OCI-LY3 (cell line): ENCODE data around the gene OBSCN.

Source experiments
- H2AFZ ChIP-seq: fragments of 200-600, 300-600 bp; shearing (Covaris generic); 2 replicates; pipeline ENCODE4 v1.6.0; 2014; ENCODE audit warnings: antibody characterized with exemption, low read depth, low read length
- H3K27ac ChIP-seq: fragments of 200-600, 300-600 bp; sonication (generic); 2 replicates; pipeline ENCODE4 v1.5.1; 2014; ENCODE audit warnings: mild to moderate bottlenecking, low read length, moderate library complexity, mixed read lengths
- H3K27me3 ChIP-seq: fragments of 200-600, 300-600 bp; sonication (generic); 2 replicates; pipeline ENCODE4 v1.6.1; 2014; ENCODE audit warnings: low read depth, low read length, mixed read lengths
- H3K36me3 ChIP-seq: fragments of 200-600, 300-600 bp; sonication (generic); replicated peaks from 2 replicates; pipeline ENCODE3; 2014; ENCODE audit warnings: low read depth, low read length, mixed read lengths
- H3K4me1 ChIP-seq: fragments of 300-600, 200-600 bp; sonication (generic); 2 replicates; pipeline ENCODE4 v1.6.1; 2014; ENCODE audit warnings: low read length, mixed read lengths
- H3K4me2 ChIP-seq: fragments of 200-600, 300-600 bp; sonication (generic); 2 replicates; pipeline ENCODE4 v1.6.1; 2014; ENCODE audit warnings: low read length, mixed read lengths
- H3K4me3 ChIP-seq: fragments of 300-600, 200-600 bp; sonication (generic); 2 replicates; pipeline ENCODE4 v1.5.1; 2014; ENCODE audit warnings: antibody characterized with exemption, mild to moderate bottlenecking, low read length, moderate library complexity
- H3K79me2 ChIP-seq: fragments of 300-600, 200-600 bp; shearing (Covaris generic); 2 replicates; pipeline ENCODE4 v1.6.1; 2014; ENCODE audit warnings: mild to moderate bottlenecking, low read length, mixed read lengths
- H3K9ac ChIP-seq: fragments of 300-600, 200-600 bp; shearing (Covaris generic); 2 replicates; pipeline ENCODE4 v1.6.0; 2014; ENCODE audit warnings: mild to moderate bottlenecking, low read length, moderate library complexity
- H3K9me3 ChIP-seq: fragments of 200-600, 300-600 bp; shearing (Covaris generic); 2 replicates; pipeline ENCODE4 v1.6.1; 2014; ENCODE audit warnings: low read length, mixed read lengths; ENCODE audit not compliant: insufficient read depth
- H4K20me1 ChIP-seq: fragments of 200-600, 300-600 bp; sonication (generic); 2 replicates; pipeline ENCODE4 v1.6.1; 2016; ENCODE audit warnings: low read length, mixed read lengths; ENCODE audit not compliant: insufficient read depth
- EZH2phosphoT487 ChIP-seq: fragments of 200-600 bp; shearing (Covaris generic); IDR thresholded peaks from 2 replicates; pipeline ENCODE4 v1.6.1; 2018; ENCODE audit warnings: antibody characterized with exemption, mixed run types, low read depth
- TF ChIP-seq, protein P1 (sequence below): fragments of 200-600, 300-600 bp; sonication (generic); IDR thresholded peaks from 2 replicates; pipeline ENCODE4 v1.5.1; 2014; ENCODE audit warnings: antibody characterized with exemption, low read length, low read depth

The OBSCN gene

DNA sequence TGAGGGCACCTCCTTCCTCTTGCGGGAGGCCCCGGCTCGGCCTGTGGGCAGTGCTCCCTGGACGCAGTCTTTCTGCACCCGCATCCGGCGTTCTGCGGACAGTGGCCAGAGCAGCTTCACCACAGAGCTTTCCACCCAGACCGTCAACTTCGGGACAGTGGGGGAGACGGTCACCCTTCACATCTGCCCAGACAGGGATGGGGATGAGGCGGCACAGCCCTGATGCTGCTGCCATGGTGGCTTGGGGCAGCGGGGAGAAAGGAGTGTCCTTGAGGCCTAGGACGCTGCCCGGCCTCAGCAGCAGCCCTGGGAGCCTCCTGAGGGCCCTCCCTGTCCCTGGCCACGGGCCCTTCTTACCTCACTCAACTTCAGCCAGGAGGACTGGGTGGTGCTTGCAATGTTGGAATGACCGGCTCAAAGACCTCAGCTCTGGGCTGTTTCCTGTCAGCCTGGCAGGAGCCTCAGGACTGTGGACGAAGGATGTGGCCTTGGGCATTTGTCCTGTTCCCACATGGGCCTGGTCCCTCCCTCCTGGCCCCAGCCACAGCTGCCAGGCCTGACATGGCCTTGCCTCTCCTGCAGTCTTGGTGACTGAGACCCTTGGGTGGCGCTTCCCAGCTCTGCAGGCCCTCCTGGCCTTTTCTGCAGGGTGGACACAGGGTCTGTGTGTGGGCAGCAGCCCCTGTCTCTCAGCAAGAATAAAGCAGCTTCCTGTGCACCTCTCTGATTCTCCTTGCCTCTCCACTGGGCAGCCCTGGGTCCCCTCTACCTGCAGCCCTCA lies 152.9 kb downstream of the OBSCN start:
- H4K20me1 ChIP-seq, result no peaks in the 10 kb centered on the region
- H3K4me2 ChIP-seq, result no peak overlapping the region
- no peaks in the 10 kb centered on the region for H3K27me3 ChIP-seq
- TF ChIP-seq, protein P1, sequence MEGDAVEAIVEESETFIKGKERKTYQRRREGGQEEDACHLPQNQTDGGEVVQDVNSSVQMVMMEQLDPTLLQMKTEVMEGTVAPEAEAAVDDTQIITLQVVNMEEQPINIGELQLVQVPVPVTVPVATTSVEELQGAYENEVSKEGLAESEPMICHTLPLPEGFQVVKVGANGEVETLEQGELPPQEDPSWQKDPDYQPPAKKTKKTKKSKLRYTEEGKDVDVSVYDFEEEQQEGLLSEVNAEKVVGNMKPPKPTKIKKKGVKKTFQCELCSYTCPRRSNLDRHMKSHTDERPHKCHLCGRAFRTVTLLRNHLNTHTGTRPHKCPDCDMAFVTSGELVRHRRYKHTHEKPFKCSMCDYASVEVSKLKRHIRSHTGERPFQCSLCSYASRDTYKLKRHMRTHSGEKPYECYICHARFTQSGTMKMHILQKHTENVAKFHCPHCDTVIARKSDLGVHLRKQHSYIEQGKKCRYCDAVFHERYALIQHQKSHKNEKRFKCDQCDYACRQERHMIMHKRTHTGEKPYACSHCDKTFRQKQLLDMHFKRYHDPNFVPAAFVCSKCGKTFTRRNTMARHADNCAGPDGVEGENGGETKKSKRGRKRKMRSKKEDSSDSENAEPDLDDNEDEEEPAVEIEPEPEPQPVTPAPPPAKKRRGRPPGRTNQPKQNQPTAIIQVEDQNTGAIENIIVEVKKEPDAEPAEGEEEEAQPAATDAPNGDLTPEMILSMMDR, result no peak
- TF ChIP-seq EZH2phosphoT487, result no peak
- no peak overlapping the region for H3K27ac ChIP-seq
- no peaks in the 10 kb centered on the region for H3K79me2 ChIP-seq
- no peaks in the 10 kb centered on the region for H3K9me3 ChIP-seq
- H3K36me3 ChIP-seq, result no peaks in the 10 kb centered on the region
- no peak overlapping the region for H2AFZ ChIP-seq
- H3K4me3 ChIP-seq, result no peak overlapping the region
- no peaks in the 10 kb centered on the region for H3K4me1 ChIP-seq
- no peak overlapping the region for H3K9ac ChIP-seq

GRCh38 chr1:228361314-228362140 lies 153.7 kb downstream of the OBSCN start:
- H3K4me3 ChIP-seq, result no peak overlapping the region
- no peak overlapping the region for H3K9ac ChIP-seq
- H3K4me1 ChIP-seq, result no peaks in the 10 kb centered on the region
- no peaks in the 10 kb centered on the region for H3K27me3 ChIP-seq
- no peaks in the 10 kb centered on the region for H3K36me3 ChIP-seq
- no peak overlapping the region for H3K4me2 ChIP-seq
- no peaks in the 10 kb centered on the region for H3K79me2 ChIP-seq
- H2AFZ ChIP-seq, result no peak overlapping the region
- TF ChIP-seq, protein P1, result no peak
- no peak for TF ChIP-seq EZH2phosphoT487
- no peaks in the 10 kb centered on the region for H3K9me3 ChIP-seq
- H4K20me1 ChIP-seq, result no peaks in the 10 kb centered on the region
- no peak overlapping the region for H3K27ac ChIP-seq

- H3K27ac ChIP-seq, result no peak overlapping the region
- TF ChIP-seq, protein P1, result no peak
- TF ChIP-seq EZH2phosphoT487, result no peak
- no peaks in the 10 kb centered on the region for H3K79me2 ChIP-seq
- H4K20me1 ChIP-seq, result no peaks in the 10 kb centered on the region
- H3K9me3 ChIP-seq, result no peaks in the 10 kb centered on the region
- no peak overlapping the region for H3K9ac ChIP-seq
- no peaks in the 10 kb centered on the region for H3K36me3 ChIP-seq
- no peak overlapping the region for H2AFZ ChIP-seq
- no peaks in the 10 kb centered on the region for H3K4me1 ChIP-seq
- H3K4me2 ChIP-seq, result no peak overlapping the region
- no peaks in the 10 kb centered on the region for H3K27me3 ChIP-seq
- no peak overlapping the region for H3K4me3 ChIP-seq
Observed at GRCh38 chr1:228362141-228362883, 154.5 kb downstream of the OBSCN start.
